GM12878 (cell line): ENCODE results near the gene PDE1C. TPM values are rescaled to one million over a fixed set of nuclear protein-coding genes. Genes with fewer than 3 reads are reported as not detected.

Source experiments
- ATAC-seq: fragments of 200-7000 bp; cut with Tn5 transposase; 3 replicates; pipeline ENCODE4 v1.9.1; 2020; ENCODE audit warnings: mild to moderate bottlenecking, moderate library complexity
- BruUV-seq: library from RNA; stranded (reverse); fragments of 400-500 nt; replicated peaks from 2 replicates; lab custom pipeline; 2021; lab: Mats Ljungman, UMichigan
- CTCF ChIA-PET: fragments of 300-600 bp; sonication (Branson Sonifier 250); formaldehyde crosslinking; extraction: SDS; loops from one replicate; lab custom pipeline; 2021; ENCODE audit warnings: inconsistent platforms; lab: Yijun Ruan, JAX
- POLR2A ChIA-PET: fragments of 350-600 bp; formaldehyde crosslinking; extraction: SDS; loops from one replicate; lab custom pipeline; 2021; ENCODE audit warnings: inconsistent platforms; lab: Charles Lee
- RAD21 ChIA-PET: fragments of 300-600 bp; sonication (Branson Sonifier 250); formaldehyde crosslinking; loops from one replicate; lab custom pipeline; 2023; ENCODE audit warnings: antibody characterized with exemption; ENCODE audit not compliant: unreplicated experiment; lab: Charles Lee
- SMC1A ChIA-PET: fragments of 300-600 bp; sonication (Branson Sonifier 250); formaldehyde crosslinking; loops from one replicate; lab custom pipeline; 2023; ENCODE audit not compliant: unreplicated experiment, uncharacterized antibody; lab: Charles Lee
- DNase-seq: peaks from one replicate; pipeline ENCODE4 v3.0.0-alpha.2; 2011; ENCODE audit warnings: low read depth, low spot score
- FAIRE-seq: peaks from 3 replicates; lab custom pipeline; 2011; peaks lifted over from hg19 to GRCh38; lab: Jason Lieb, UNC
- H2AFZ ChIP-seq: 2 replicates; pipeline ENCODE4 v1.6.0; 2011; ENCODE audit warnings: low read depth, low read length, control low read depth; ENCODE audit not compliant: control insufficient read depth
- H3K27ac ChIP-seq: 2 replicates; pipeline ENCODE4 v1.5.1; 2011; ENCODE audit warnings: control low read depth; ENCODE audit not compliant: control insufficient read depth, insufficient read depth
- H3K27me3 ChIP-seq, 2 experiments: replicated peaks in 1 of 2; 2 replicates each; pipeline versions ENCODE4 v1.6.0 to v1.6.1; 2011; ENCODE audit warnings: low read length in 1 of 2; ENCODE audit not compliant: control insufficient read depth in 2 of 2, insufficient read depth in 2 of 2
- H3K36me3 ChIP-seq, 2 experiments: 2 replicates each; pipeline ENCODE4 v1.5.1; 2011; ENCODE audit warnings: low read length in 1 of 2; ENCODE audit not compliant: control insufficient read depth in 2 of 2, insufficient read depth in 2 of 2
- H3K4me1 ChIP-seq: 2 replicates; pipeline ENCODE4 v1.6.1; 2011; ENCODE audit warnings: mild to moderate bottlenecking, low read length, moderate library complexity, mixed read lengths; ENCODE audit not compliant: control insufficient read depth, insufficient read depth
- H3K4me2 ChIP-seq: 2 replicates; pipeline ENCODE4 v1.6.0; 2011; ENCODE audit warnings: control low read depth; ENCODE audit not compliant: control insufficient read depth, insufficient read depth
- H3K4me3 ChIP-seq: fragments of 200-600 bp; sonication (generic); 2 replicates; pipeline ENCODE4 v1.5.1; 2016
- H3K79me2 ChIP-seq: 2 replicates; pipeline ENCODE4 v1.6.0; 2011; ENCODE audit warnings: low read length; ENCODE audit not compliant: control insufficient read depth, insufficient read depth
- H3K9ac ChIP-seq: 2 replicates; pipeline ENCODE4 v1.8.0; 2011; ENCODE audit warnings: low read length, control low read depth, mixed read lengths; ENCODE audit not compliant: control insufficient read depth, insufficient read depth
- H3K9me3 ChIP-seq: replicated peaks from 3 replicates; pipeline ENCODE4 v1.5.1; 2011; ENCODE audit warnings: mild to moderate bottlenecking, low read length; ENCODE audit not compliant: control insufficient read depth, insufficient read depth
- H4K20me1 ChIP-seq: 2 replicates; pipeline ENCODE4 v1.6.0; 2011; ENCODE audit not compliant: control insufficient read depth, insufficient read depth
- CREM ChIP-seq: IDR thresholded peaks from 2 replicates; pipeline ENCODE4 v1.6.1; 2014; ENCODE audit warnings: antibody characterized with exemption, low read depth
- MYC ChIP-seq: IDR thresholded peaks from 2 replicates; pipeline ENCODE4 v1.6.1; 2011; ENCODE audit warnings: mild to moderate bottlenecking, low read length, moderate library complexity, inconsistent platforms; ENCODE audit not compliant: insufficient read depth, insufficient replicate concordance, insufficient read length, severe bottlenecking
- PRDM15 ChIP-seq: fragments of 450-650 bp; formaldehyde crosslinking; IDR thresholded peaks from 2 replicates; pipeline ENCODE4 v1.4.0; 2020; ENCODE audit warnings: mild to moderate bottlenecking, moderate library complexity
- RB1 ChIP-seq: fragments of 450-650 bp; formaldehyde crosslinking; IDR thresholded peaks from 2 replicates; pipeline ENCODE4 v1.6.1; 2017; ENCODE audit warnings: mild to moderate bottlenecking, borderline replicate concordance
- RUNX3 ChIP-seq: IDR thresholded peaks from 2 replicates; pipeline ENCODE4 v1.6.1; 2012; ENCODE audit warnings: low read length, inconsistent platforms
- ZNF207 ChIP-seq: fragments of 450-650 bp; IDR thresholded peaks from 2 replicates; pipeline ENCODE4 v1.6.1; 2014; ENCODE audit warnings: antibody characterized with exemption, mild to moderate bottlenecking, borderline replicate concordance
- ZZZ3 ChIP-seq: IDR thresholded peaks from 2 replicates; pipeline ENCODE4 v1.6.1; 2011; ENCODE audit warnings: low read depth; ENCODE audit not compliant: control insufficient read depth, insufficient read length
- WGBS: methylation state at CpG from one replicate; pipeline ENCODE4 v1.1.6; 2016; ENCODE audit warnings: low lambda C conversion rate; ENCODE audit not compliant: insufficient replicate concordance, insufficient coverage; ENCODE audit errors: missing lambda C conversion rate; 5-methylcytosine and 5-hydroxymethylcytosine counted together
- in situ Hi-C: fragments of 300-500 bp; cut with MboI; formaldehyde crosslinking; loops from 9 replicates; pipeline ENCODE4 v1.14.3; 2018; ENCODE audit warnings: mixed read lengths
- intact Hi-C: fragments of 100-400 bp; cut with micrococcal nuclease; formaldehyde crosslinking; loops from one replicate; pipeline ENCODE4 v1.14.2; 2022; ENCODE audit not compliant: unreplicated experiment
- polyA plus RNA-seq, 11 experiments: library from polyadenylated mRNA; depleted of rRNA in 4 of 11; unstranded in 6 of 11; stranded (reverse) in 5 of 11; fragments of >200 nt; fragmentation: Nextera tagmentation in 4 of 11; fragmentation: Illumina TruSeq in 1 of 11; extraction: Ambion mirVana in 4 of 11; extraction: Trizol in 1 of 11; gene quantifications; 1 replicate in 1 of 11; 2 replicates in 10 of 11; pipeline versions ENCODE4 v1.2.1 to v1.2.3, GENCODE V29; 2011 to 2016; ENCODE audit warnings: inconsistent platforms in 2 of 11, missing spikeins in 2 of 11, low read depth in 1 of 11
- total RNA-seq, 4 experiments: library from RNA; depleted of rRNA in 3 of 4; stranded (reverse); fragments of >200 nt in 3 of 4; fragmentation: Illumina TruSeq in 1 of 4; extraction: Trizol in 1 of 4; gene quantifications; 2 replicates each; pipeline versions ENCODE4 v1.2.1 to v1.2.3, GENCODE V29; 2013 to 2021
- TF ChIP-seq, protein P1 (sequence below): fragments of 450-650 bp; formaldehyde crosslinking; IDR thresholded peaks from 2 replicates; pipeline ENCODE4 v1.4.0; 2022; ENCODE audit warnings: mild to moderate bottlenecking, moderate library complexity

Gene PDE1C
- total and polyA plus RNA-seq, 10 of the 15 experiments (the other 5 are each of a cell fraction or from before 2014, with no cell fraction given), result 0.29 to 2.3 (median 0.70) TPM

DNA sequence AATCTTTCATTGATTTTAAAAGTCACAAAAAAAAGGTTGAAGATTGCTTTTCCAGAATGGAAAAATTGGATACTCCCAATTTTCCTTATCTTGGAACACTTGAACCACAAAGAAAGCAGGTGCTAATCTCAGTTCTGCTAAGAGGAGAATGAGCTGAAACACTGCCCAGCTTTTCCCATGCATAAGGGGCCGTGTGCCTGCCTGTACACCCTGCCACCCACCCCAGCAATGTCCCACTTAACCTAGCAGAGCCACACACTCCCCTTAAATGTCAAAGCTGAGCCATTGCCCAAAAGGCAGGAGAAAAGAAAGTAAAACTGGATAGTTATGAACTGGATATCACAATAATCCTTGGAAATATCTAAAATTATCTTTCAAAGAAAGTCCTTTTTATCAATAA, 13.4 kb downstream of the PDE1C start (continued):
- TF ChIP-seq ZZZ3 (no peak), CREM (no peak), MYC (no peak)
- TF ChIP-seq, all 136 proteins: peak for 0

DNA sequence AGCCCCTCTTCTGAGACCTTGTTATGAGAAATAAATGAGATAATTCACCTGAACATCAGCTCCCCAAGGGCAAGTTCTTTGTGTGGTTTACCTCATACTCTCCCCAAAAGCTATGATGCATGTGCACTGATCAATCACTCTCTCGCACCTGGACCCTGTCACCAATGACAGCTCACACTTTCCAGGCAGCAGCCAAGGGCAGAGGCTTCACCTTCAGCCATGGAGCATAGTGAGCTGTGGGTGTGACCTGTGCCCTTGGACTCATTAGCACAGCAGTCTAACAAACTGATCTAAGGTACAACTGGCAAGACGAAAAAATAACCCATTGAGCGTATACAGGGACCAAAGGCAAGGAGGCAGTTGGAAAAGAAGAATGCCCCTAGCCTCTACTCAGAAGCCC, 17.0 kb downstream of the PDE1C start:
- RAD21 ChIA-PET, result no interaction called here
- Histone ChIP-seq H3K4me3 (no peak overlapping the region), H3K27ac (no peak overlapping the region), H3K4me1 (no peaks in the 10 kb centered on the region), H3K9ac (no peak overlapping the region)
- SMC1A ChIA-PET, result interaction anchor here (1.1 to 7.7 kb wide), 2 partner anchors 11 kb away, joined by 3 to 69 read pairs; no protein-coding TSS in a partner anchor
- CTCF ChIA-PET, result interaction anchor here (4.1 kb wide), 1 partner anchor 8 kb away, joined by 26 read pairs; no protein-coding TSS in a partner anchor
- 9% methylated on average over 3 of the region's 3 CpGs for WGBS
- TF ChIP-seq ZNF207, result no peak
- TF ChIP-seq PRDM15 (CRISPR knock-in tag), result no peak
- TF ChIP-seq RUNX3, result no peak
- TF ChIP-seq RB1, result no peak
- TF ChIP-seq, protein P1, sequence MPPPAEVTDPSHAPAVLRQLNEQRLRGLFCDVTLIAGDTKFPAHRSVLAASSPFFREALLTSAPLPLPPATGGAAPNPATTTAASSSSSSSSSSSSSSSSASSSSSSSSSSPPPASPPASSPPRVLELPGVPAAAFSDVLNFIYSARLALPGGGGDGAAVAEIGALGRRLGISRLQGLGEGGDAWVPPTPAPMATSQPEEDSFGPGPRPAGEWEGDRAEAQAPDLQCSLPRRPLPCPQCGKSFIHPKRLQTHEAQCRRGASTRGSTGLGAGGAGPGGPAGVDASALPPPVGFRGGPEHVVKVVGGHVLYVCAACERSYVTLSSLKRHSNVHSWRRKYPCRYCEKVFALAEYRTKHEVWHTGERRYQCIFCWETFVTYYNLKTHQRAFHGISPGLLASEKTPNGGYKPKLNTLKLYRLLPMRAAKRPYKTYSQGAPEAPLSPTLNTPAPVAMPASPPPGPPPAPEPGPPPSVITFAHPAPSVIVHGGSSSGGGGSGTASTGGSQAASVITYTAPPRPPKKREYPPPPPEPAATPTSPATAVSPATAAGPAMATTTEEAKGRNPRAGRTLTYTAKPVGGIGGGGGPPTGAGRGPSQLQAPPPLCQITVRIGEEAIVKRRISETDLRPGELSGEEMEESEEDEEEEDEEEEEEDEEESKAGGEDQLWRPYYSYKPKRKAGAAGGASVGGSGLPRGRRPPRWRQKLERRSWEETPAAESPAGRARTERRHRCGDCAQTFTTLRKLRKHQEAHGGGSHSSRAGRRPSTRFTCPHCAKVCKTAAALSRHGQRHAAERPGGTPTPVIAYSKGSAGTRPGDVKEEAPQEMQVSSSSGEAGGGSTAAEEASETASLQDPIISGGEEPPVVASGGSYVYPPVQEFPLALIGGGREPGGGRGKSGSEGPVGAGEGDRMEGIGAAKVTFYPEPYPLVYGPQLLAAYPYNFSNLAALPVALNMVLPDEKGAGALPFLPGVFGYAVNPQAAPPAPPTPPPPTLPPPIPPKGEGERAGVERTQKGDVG (CRISPR knock-in tag), result no peak
- TF ChIP-seq, all 136 proteins: peak for 0
- FAIRE-seq (no peak), DNase-seq (no peak), ATAC-seq (no peak)
- Histone ChIP-seq H3K9me3 (no peaks in the 10 kb centered on the region), H3K4me2 (no peak overlapping the region), H2AFZ (no peak overlapping the region), H3K27me3 (peaks cover 0 to 3% of the 10 kb centered on the region in 2 experiments; a peak in 1 of 4 replicates), H3K79me2 (no peaks in the 10 kb centered on the region), H3K36me3 (no peaks in the 10 kb centered on the region), H4K20me1 (no peaks in the 10 kb centered on the region)
- POLR2A ChIA-PET, result interaction anchor here (1.1 kb wide), 1 partner anchor 25 kb away, joined by 3 read pairs; no protein-coding TSS in a partner anchor
- no TSS peak for BruUV-seq
- in situ Hi-C loops (no loop called here), intact Hi-C loops (no loop called here)
